Cardiac fibroblast (primary cell): ENCODE results near the gene PSMB3.
"Not testable (repeated sequence)": the region's sequence is repeated elsewhere in the genome, so short reads cannot be mapped to it uniquely, and the experiment has no call there.

Source experiments
- DNase-seq, 2 donors: peaks; one replicate each; pipeline versions ENCODE4 v3.0.0 to v3.0.0-alpha.2; 2010; ENCODE audit warnings: low read depth in 2 of 2
- H3K4me3 ChIP-seq, 2 donors: replicated peaks in 1 of 2; 1 replicate in 1 of 2; 2 replicates in 1 of 2; pipeline ENCODE4 v1.5.1; 2011; ENCODE audit warnings: low read depth in 2 of 2, low read length in 2 of 2, mild to moderate bottlenecking in 2 of 2, moderate library complexity in 1 of 2
- TF ChIP-seq, protein P1 (sequence below): IDR thresholded peaks from one replicate; pipeline ENCODE4 v1.5.1; 2011; ENCODE audit warnings: low read depth, mild to moderate bottlenecking, low read length, inconsistent platforms

Gene PSMB3

DNA sequence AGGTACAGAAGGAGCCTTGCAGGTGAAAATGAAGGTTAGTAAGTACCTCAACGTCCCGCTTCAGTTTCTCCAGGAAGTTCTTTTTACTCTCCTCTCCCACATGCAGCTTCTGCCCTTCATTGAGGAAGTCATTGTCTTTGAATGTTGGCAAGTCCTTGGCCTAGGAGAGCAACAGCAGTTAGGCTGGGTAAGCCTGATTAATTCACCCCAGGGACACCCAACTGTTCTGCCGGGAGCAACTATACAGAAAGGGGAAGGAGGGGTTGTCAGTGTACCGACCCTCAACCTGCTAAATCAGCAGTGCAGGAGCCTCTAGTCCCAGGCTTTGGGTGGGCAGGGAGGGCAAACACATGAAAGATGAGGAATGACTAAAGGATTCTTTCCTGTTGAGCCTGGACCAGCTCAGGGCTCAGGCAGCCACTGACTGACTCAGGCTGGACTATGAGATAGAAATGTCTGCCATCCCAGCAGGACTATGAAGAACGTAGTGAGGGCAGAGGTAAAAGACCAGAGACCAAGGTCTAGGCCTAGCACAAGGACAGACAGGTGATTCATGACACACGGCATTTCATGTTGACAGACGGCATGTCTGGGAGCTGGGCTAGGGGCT lies 25.2 kb downstream of the PSMB3 start:
- no peak overlapping the region for H3K4me3 ChIP-seq
- TF ChIP-seq, protein P1, sequence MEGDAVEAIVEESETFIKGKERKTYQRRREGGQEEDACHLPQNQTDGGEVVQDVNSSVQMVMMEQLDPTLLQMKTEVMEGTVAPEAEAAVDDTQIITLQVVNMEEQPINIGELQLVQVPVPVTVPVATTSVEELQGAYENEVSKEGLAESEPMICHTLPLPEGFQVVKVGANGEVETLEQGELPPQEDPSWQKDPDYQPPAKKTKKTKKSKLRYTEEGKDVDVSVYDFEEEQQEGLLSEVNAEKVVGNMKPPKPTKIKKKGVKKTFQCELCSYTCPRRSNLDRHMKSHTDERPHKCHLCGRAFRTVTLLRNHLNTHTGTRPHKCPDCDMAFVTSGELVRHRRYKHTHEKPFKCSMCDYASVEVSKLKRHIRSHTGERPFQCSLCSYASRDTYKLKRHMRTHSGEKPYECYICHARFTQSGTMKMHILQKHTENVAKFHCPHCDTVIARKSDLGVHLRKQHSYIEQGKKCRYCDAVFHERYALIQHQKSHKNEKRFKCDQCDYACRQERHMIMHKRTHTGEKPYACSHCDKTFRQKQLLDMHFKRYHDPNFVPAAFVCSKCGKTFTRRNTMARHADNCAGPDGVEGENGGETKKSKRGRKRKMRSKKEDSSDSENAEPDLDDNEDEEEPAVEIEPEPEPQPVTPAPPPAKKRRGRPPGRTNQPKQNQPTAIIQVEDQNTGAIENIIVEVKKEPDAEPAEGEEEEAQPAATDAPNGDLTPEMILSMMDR, result no peak
- DNase-seq, result no peak

GRCh38 chr17:38779965-38780752 lies 27.6 kb downstream of the PSMB3 start:
- TF ChIP-seq, protein P1, result no peak
- H3K4me3 ChIP-seq, result no peak overlapping the region
- no peak for DNase-seq

DNA sequence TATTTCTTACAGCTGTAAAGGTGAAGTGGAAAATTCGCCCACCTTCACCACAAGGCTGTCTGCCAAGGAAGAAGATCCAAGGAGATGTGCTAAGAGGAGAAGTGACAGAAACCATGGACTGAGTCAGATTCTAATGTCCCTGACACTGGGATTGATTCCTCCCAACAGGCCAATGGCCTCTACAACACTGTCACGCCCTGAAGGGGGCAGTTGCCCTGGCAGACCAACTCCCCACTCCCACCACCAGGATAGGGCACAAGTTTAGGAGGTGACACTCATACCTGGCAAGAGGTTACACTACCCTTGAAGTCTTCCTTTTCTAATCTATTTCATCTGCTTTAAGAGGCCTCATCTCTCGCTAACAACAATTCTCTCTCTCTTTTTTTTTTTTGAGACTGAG lies 30.7 kb downstream of the PSMB3 start:
- H3K4me3 ChIP-seq, result no peak overlapping the region
- TF ChIP-seq, protein P1, result no peak
- DNase-seq, result no peak

GRCh38 chr17:38786372-38786771 lies 33.8 kb downstream of the PSMB3 start:
- no peak overlapping the region for H3K4me3 ChIP-seq
- no peak for DNase-seq
- TF ChIP-seq, protein P1, result no peak

DNA sequence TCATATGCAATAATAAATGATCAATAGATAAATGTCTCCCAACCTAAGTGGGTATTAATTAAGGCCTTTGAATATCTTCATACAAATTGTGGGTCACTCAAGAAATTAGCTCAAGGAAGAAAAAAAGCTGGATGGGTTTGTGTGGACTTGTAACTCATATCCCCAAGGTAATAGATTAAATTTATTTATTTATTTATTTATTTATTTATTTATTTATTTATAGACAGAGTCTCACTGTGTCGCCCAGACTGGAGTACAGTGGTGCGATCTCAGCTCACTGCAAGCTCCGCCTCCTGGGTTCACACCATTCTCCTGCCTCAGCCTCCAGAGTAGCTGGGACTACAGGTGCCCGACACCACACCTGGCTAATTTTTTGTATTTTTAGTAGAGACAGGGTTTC lies 35.5 kb downstream of the PSMB3 start:
- H3K4me3 ChIP-seq, DNase-seq: not testable (repeated sequence)

GRCh38 chr17:38789185-38789584 lies 36.6 kb downstream of the PSMB3 start:
- peak in 1 of 2 donors; percentile 8 for DNase-seq
- TF ChIP-seq, protein P1, result no peak
- no peak overlapping the region for H3K4me3 ChIP-seq

DNA sequence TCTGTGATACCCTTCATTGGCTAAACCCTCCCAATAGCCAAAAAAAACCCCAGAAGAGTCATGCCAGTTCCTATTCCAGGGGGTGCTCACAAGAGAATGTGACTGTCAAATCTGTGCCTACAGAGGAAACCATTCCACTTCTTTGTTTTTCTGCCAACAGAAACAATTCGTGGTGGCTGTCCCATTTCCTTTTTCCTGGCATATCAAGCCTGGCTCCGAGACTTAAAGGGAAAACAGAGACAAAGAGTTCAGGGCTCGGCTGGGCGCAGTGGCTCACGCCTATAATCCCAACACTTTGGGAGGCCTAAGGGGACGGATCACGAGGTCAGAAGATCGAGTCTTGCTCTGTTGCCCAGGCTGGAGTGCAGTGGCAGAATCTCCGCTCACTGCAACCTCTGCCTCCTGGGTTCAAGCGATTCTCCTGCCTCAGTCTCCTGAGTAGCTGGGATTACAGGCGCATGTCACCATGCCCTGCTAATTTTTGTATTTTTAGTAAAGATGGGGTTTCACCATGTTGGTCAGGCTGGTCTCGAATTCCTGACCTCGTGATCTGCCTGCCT lies 37.7 kb downstream of the PSMB3 start:
- not testable (repeated sequence) for H3K4me3 ChIP-seq, DNase-seq
